ENCODE results near the gene SZRD1. TPM values are rescaled to one million over a fixed set of nuclear protein-coding genes. Genes with fewer than 3 reads are reported as not detected.

SZRD1 gene
- total RNA-seq, 1 experiment from 2014 or later, result 141 TPM

GRCh38 chr1:16394977-16395376, 27.9 kb downstream of the SZRD1 start:
- H3K4me3 ChIP-seq, result no peak overlapping the region
- no peak overlapping the region for H3K27ac ChIP-seq
- no peaks in the 10 kb centered on the region for H3K4me1 ChIP-seq (replicated peaks)
- H3K36me3 ChIP-seq, result peaks cover 95% of the 10 kb centered on the region
- H3K27me3 ChIP-seq (replicated peaks), result no peaks in the 10 kb centered on the region
- no peak for DNase-seq (ENCODE audit: low read depth in 1 of 2, low spot score in 2 of 2)
- H3K9me3 ChIP-seq (replicated peaks), result no peaks in the 10 kb centered on the region

- DNase-seq (ENCODE audit: low read depth in 1 of 2, low spot score in 2 of 2), result no peak
- Histone ChIP-seq H3K4me1 (replicated peaks) (no peaks in the 10 kb centered on the region), H3K36me3 (peaks cover 92% of the 10 kb centered on the region), H3K27ac (no peak overlapping the region), H3K9me3 (replicated peaks) (no peaks in the 10 kb centered on the region; the same call in 1 of the 2 replicates), H3K4me3 (no peak overlapping the region), H3K27me3 (replicated peaks) (no peaks in the 10 kb centered on the region)
These were observed 29.5 kb downstream of the SZRD1 start for GRCh38 chr1:16396591-16396990.

GRCh38 chr1:16397120-16397519, 30.1 kb downstream of the SZRD1 start:
- no peak for DNase-seq (ENCODE audit: low read depth in 1 of 2, low spot score in 2 of 2)

GRCh38 chr1:16398371-16398953, 31.4 kb downstream of the SZRD1 start:
- Histone ChIP-seq H3K36me3 (peaks cover 78% of the 10 kb centered on the region), H3K27me3 (replicated peaks) (no peaks in the 10 kb centered on the region), H3K4me1 (replicated peaks) (no peaks in the 10 kb centered on the region), H3K9me3 (replicated peaks) (no peaks in the 10 kb centered on the region; the same call in 1 of the 2 replicates), H3K4me3 (no peak overlapping the region), H3K27ac (no peak overlapping the region)
- no peak for DNase-seq (ENCODE audit: low read depth in 1 of 2, low spot score in 2 of 2)

More at GRCh38 chr1:16397120-16397519, 30.1 kb downstream of the SZRD1 start:
- no peak overlapping the region for H3K27ac ChIP-seq
- H3K4me3 ChIP-seq, result no peak overlapping the region
- H3K36me3 ChIP-seq, result peaks cover 87% of the 10 kb centered on the region
- H3K27me3 ChIP-seq (replicated peaks), result no peaks in the 10 kb centered on the region
- H3K9me3 ChIP-seq (replicated peaks), result no peaks in the 10 kb centered on the region; the same call in 1 of the 2 replicates
- no peaks in the 10 kb centered on the region for H3K4me1 ChIP-seq (replicated peaks)

GRCh38 chr1:16402742-16403141, 35.7 kb downstream of the SZRD1 start:
- H3K4me3 ChIP-seq, result no peak overlapping the region
- DNase-seq (ENCODE audit: low read depth in 1 of 2, low spot score in 2 of 2), result no peak
- no peaks in the 10 kb centered on the region for H3K27me3 ChIP-seq (replicated peaks)
- H3K4me1 ChIP-seq (replicated peaks), result no peaks in the 10 kb centered on the region
- H3K27ac ChIP-seq, result no peak overlapping the region
- H3K36me3 ChIP-seq, result peaks cover 35% of the 10 kb centered on the region
- H3K9me3 ChIP-seq (replicated peaks), result no peaks in the 10 kb centered on the region; the same call in 1 of the 2 replicates

- Histone ChIP-seq H3K27ac (no peak overlapping the region), H3K4me3 (no peak overlapping the region), H3K36me3 (peaks cover 9% of the 10 kb centered on the region; the same call in 1 of the 2 replicates), H3K9me3 (replicated peaks) (no peaks in the 10 kb centered on the region; the same call in 1 of the 2 replicates), H3K27me3 (replicated peaks) (no peaks in the 10 kb centered on the region), H3K4me1 (replicated peaks) (no peaks in the 10 kb centered on the region)
- no peak for DNase-seq (ENCODE audit: low read depth in 1 of 2, low spot score in 2 of 2)
These were observed 38.4 kb downstream of the SZRD1 start for GRCh38 chr1:16405441-16405840.

- Histone ChIP-seq H3K36me3 (0 out of 2 replicates have a peak, but pooled peaks cover 3% of the 10 kb centered on the region), H3K4me1 (replicated peaks) (no peaks in the 10 kb centered on the region), H3K4me3 (no peak overlapping the region), H3K27ac (no peak overlapping the region), H3K9me3 (replicated peaks) (no peaks in the 10 kb centered on the region), H3K27me3 (replicated peaks) (no peaks in the 10 kb centered on the region)
- no peak for DNase-seq (ENCODE audit: low read depth in 1 of 2, low spot score in 2 of 2)
These were observed 39.8 kb downstream of the SZRD1 start for GRCh38 chr1:16406868-16407267.

GRCh38 chr1:16409536-16410152, 42.6 kb downstream of the SZRD1 start:
- Histone ChIP-seq H3K9me3 (replicated peaks) (no peaks in the 10 kb centered on the region), H3K4me1 (replicated peaks) (no peaks in the 10 kb centered on the region), H3K4me3 (no peak overlapping the region), H3K27me3 (replicated peaks) (no peaks in the 10 kb centered on the region), H3K36me3 (no peaks in the 10 kb centered on the region), H3K27ac (no peak overlapping the region)
- DNase-seq (ENCODE audit: low read depth in 1 of 2, low spot score in 2 of 2), result no peak

GRCh38 chr1:16410803-16411202, 43.8 kb downstream of the SZRD1 start:
- H3K27me3 ChIP-seq (replicated peaks), result no peaks in the 10 kb centered on the region
- no peak for DNase-seq (ENCODE audit: low read depth in 1 of 2, low spot score in 2 of 2)
- no peaks in the 10 kb centered on the region for H3K36me3 ChIP-seq
- no peaks in the 10 kb centered on the region for H3K9me3 ChIP-seq (replicated peaks)
- H3K4me3 ChIP-seq, result no peak overlapping the region
- H3K27ac ChIP-seq, result no peak overlapping the region
- no peaks in the 10 kb centered on the region for H3K4me1 ChIP-seq (replicated peaks)

- no peak for DNase-seq (ENCODE audit: low read depth in 1 of 2, low spot score in 2 of 2)
- Histone ChIP-seq H3K27ac (no peak overlapping the region), H3K9me3 (replicated peaks) (no peaks in the 10 kb centered on the region), H3K4me3 (no peak overlapping the region), H3K36me3 (no peaks in the 10 kb centered on the region), H3K4me1 (replicated peaks) (no peaks in the 10 kb centered on the region), H3K27me3 (replicated peaks) (no peaks in the 10 kb centered on the region)
These were observed 46.1 kb downstream of the SZRD1 start for GRCh38 chr1:16413191-16413590.

- Histone ChIP-seq H3K4me3 (no peak overlapping the region), H3K36me3 (no peaks in the 10 kb centered on the region), H3K27me3 (replicated peaks) (no peaks in the 10 kb centered on the region), H3K27ac (no peak overlapping the region), H3K9me3 (replicated peaks) (no peaks in the 10 kb centered on the region), H3K4me1 (replicated peaks) (0 out of 2 replicates have a peak, but pooled peaks cover 4% of the 10 kb centered on the region)
- no peak for DNase-seq (ENCODE audit: low read depth in 1 of 2, low spot score in 2 of 2)
These were observed 51.9 kb downstream of the SZRD1 start for GRCh38 chr1:16418823-16419425.

- Histone ChIP-seq H3K27ac (no peak overlapping the region), H3K27me3 (replicated peaks) (no peaks in the 10 kb centered on the region), H3K4me1 (replicated peaks) (0 out of 2 replicates have a peak, but pooled peaks cover 4% of the 10 kb centered on the region), H3K36me3 (no peaks in the 10 kb centered on the region), H3K9me3 (replicated peaks) (no peaks in the 10 kb centered on the region), H3K4me3 (no peak overlapping the region)
- no peak for DNase-seq (ENCODE audit: low read depth in 1 of 2, low spot score in 2 of 2)
These were observed 53.5 kb downstream of the SZRD1 start for GRCh38 chr1:16420424-16421118.

- Histone ChIP-seq H3K27ac (no peak overlapping the region), H3K27me3 (replicated peaks) (no peaks in the 10 kb centered on the region), H3K36me3 (no peaks in the 10 kb centered on the region), H3K4me3 (no peak overlapping the region), H3K4me1 (replicated peaks) (0 out of 2 replicates have a peak, but pooled peaks cover 4% of the 10 kb centered on the region), H3K9me3 (replicated peaks) (no peaks in the 10 kb centered on the region)
- DNase-seq (ENCODE audit: low read depth in 1 of 2, low spot score in 2 of 2), result no peak
These were observed 54.2 kb downstream of the SZRD1 start for GRCh38 chr1:16421201-16421600.

GRCh38 chr1:16422041-16422440, 55.0 kb downstream of the SZRD1 start:
- Histone ChIP-seq H3K4me1 (replicated peaks) (0 out of 2 replicates have a peak, but pooled peaks cover 4% of the 10 kb centered on the region), H3K4me3 (no peak overlapping the region), H3K27ac (no peak overlapping the region), H3K9me3 (replicated peaks) (no peaks in the 10 kb centered on the region), H3K27me3 (replicated peaks) (no peaks in the 10 kb centered on the region), H3K36me3 (no peaks in the 10 kb centered on the region)
- DNase-seq (ENCODE audit: low read depth in 1 of 2, low spot score in 2 of 2), result no peak

All from SJSA1 (cell line).